ENCODE data around the gene ACTR3. TPM values are rescaled to one million over a fixed set of nuclear protein-coding genes. Genes with fewer than 3 reads are reported as not detected.
"Not testable (repeated sequence)": the region's sequence is repeated elsewhere in the genome, so short reads cannot be mapped to it uniquely, and the experiment has no call there.

Gene ACTR3
- total RNA-seq, 2 donors from 2014 or later = 229 to 267 TPM

DNA sequence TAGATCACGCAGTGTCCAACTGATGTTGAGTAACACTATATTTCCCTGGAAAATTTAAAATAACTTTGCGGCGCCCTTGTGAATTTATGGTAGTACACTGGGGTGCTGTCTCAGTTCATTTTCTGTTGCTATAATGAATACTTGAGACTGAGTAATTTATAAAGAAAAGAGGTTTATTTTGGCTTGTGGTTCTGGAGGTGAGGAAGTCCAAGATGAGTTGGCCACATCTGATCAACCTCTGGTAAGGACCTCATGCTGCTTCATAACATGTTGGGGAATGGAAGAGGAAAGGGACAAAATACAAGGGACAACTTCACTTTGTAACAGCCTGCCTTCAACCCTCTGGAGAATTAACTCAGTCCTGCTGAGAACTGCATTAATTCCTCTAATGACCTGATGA is 36.4 kb downstream of the ACTR3 start:
- peaks cover 13% of the 10 kb centered on the region for H3K36me3 Mint-ChIP-seq (ENCODE audit: low read depth)
- H3K4me3 Mint-ChIP-seq = no peak overlapping the region
- H3K27me3 Mint-ChIP-seq = no peaks in the 10 kb centered on the region
- H3K4me1 Mint-ChIP-seq = peaks cover 15% of the 10 kb centered on the region
- H3K9me3 ChIP-seq (ENCODE audit: control insufficient read depth, low read length, poor library complexity, severe bottlenecking) = no peaks in the 10 kb centered on the region
- DNase-seq = no peak
- H3K27ac Mint-ChIP-seq = no peak overlapping the region
- no peak for ATAC-seq

DNA sequence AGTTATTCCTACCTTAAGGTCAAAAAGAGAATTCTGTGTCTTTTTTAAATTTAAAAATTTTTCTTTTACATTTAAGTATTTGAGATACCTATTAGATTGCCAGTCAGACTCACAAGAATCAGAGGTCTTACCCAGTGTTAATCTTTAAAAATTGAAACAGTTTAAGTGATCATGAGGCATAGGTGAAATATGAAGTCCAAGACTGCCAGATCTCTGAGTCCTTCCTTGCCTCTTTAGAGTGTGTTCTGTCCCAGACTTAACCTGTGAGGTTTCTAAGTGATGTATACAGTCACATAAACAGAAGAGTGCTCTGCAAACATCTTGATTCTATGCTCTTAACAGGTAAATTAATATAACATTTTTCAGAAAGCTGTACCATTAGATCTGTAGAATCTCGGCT is 40.6 kb downstream of the ACTR3 start:
- DNase-seq (no peak), ATAC-seq (no peak)
- no peaks in the 10 kb centered on the region for H3K9me3 ChIP-seq (ENCODE audit: control insufficient read depth, low read length, poor library complexity, severe bottlenecking)
- Mint-ChIP-seq H3K27ac (peak overlapping the region; percentile 61), H3K36me3 (ENCODE audit: low read depth) (peaks cover 13% of the 10 kb centered on the region), H3K4me1 (peaks cover 16% of the 10 kb centered on the region), H3K4me3 (no peak overlapping the region), H3K27me3 (no peaks in the 10 kb centered on the region)

DNA sequence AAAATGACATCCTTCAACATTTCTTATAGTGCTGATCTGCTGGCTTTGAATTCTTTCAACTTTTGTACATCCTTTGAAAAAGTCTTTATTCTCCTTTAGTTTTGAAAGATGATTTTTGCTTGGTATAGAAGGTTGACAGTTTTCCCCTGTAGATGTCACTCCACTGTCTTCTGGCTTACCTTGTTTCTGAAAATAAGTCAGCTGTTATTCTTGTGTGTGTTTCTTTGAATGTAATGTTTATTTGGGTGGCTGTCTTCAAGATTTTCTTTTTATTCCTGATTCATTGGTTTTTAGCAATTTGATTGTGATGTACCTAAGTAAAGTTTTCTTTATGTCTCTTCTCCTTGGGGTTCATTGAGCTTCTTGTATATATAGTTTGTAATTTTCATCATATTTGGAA is 47.6 kb downstream of the ACTR3 start:
- Mint-ChIP-seq H3K27me3 (no peaks in the 10 kb centered on the region), H3K36me3 (ENCODE audit: low read depth) (peaks cover 10% of the 10 kb centered on the region), H3K4me3 (no peak overlapping the region), H3K4me1 (peaks cover 4% of the 10 kb centered on the region), H3K27ac (no peak overlapping the region)
- no peaks in the 10 kb centered on the region for H3K9me3 ChIP-seq (ENCODE audit: control insufficient read depth, low read length, poor library complexity, severe bottlenecking)
- DNase-seq (no peak), ATAC-seq (no peak)

DNA sequence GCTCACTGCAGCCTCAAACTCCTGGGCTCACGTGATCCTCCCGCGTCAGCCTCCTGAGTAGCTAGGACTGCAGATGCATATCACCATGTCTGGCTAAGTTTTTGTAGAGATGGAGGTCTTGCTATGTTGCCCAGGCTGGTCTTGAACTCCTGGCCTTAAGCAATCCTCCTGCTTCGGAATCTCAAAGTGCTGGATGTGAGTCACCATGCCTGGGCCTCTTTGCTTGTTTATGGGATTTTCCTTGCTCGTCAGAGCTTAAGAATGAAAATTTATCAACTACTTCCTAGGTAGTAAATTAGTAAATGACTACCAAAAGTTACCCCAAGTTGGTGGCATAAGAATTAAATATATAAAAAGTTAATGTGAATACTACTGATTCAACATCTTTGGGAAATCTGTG is 51.0 kb downstream of the ACTR3 start:
- ATAC-seq = no peak
- H3K9me3 ChIP-seq (ENCODE audit: control insufficient read depth, low read length, poor library complexity, severe bottlenecking) = no peaks in the 10 kb centered on the region
- Mint-ChIP-seq H3K27ac (no peak overlapping the region), H3K27me3 (no peaks in the 10 kb centered on the region), H3K4me1 (no peaks in the 10 kb centered on the region), H3K4me3 (no peak overlapping the region), H3K36me3 (ENCODE audit: low read depth) (peaks cover 11% of the 10 kb centered on the region)
- no peak for DNase-seq

DNA sequence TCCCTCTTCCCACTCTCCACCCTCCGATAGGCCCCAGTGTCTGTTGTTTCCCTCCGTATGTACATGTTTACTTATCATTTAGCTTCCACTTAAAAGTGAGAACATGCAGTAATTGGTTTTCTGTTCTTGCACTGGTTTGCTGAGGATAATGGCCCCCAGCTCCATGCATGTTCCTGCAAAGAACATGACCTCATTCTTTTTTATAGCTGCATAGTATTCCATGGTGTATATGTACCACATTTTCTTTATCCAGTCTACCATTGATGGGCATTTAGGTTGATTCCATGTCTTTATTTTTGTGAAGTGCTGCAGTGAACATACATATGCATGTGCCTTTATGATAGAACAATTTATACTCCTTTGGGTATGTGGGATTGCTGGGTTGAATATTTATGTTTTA is 55.9 kb downstream of the ACTR3 start:
- not testable (repeated sequence) for ATAC-seq; H3K4me1 Mint-ChIP-seq; H3K9me3 ChIP-seq (ENCODE audit: control insufficient read depth, low read length, poor library complexity, severe bottlenecking); H3K27me3 Mint-ChIP-seq; H3K4me3 Mint-ChIP-seq; DNase-seq; H3K27ac Mint-ChIP-seq
- H3K36me3 Mint-ChIP-seq (ENCODE audit: low read depth) = peaks cover 14% of the 10 kb centered on the region

GRCh38 chr2:113950906-113951305 is 61.0 kb downstream of the ACTR3 start:
- Mint-ChIP-seq H3K4me1 (peaks cover 10% of the 10 kb centered on the region), H3K36me3 (ENCODE audit: low read depth) (peaks cover 16% of the 10 kb centered on the region)
- H3K27ac Mint-ChIP-seq; H3K9me3 ChIP-seq (ENCODE audit: control insufficient read depth, low read length, poor library complexity, severe bottlenecking); DNase-seq; H3K4me3 Mint-ChIP-seq; H3K27me3 Mint-ChIP-seq; ATAC-seq: not testable (repeated sequence)

DNA sequence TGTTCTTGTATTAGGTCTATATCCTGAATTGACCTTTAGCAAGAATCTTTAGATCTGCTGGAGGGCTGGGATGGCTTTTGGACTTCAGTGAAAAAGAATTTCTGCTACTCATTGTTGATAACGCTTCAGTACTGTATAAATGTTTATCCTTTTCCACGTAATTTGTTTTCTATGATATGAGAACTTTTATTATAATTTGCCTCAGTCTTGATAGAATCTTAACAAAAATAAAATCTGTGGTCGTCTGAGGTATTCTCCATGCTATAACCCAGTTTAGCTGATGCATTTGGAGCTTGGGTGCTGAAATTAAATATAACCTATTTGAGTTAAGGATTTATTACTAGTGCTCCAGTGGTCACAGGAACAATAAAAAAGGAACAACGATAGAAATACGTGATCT is 71.1 kb downstream of the ACTR3 start:
- Mint-ChIP-seq H3K4me3 (no peak overlapping the region), H3K27ac (no peak overlapping the region), H3K36me3 (ENCODE audit: low read depth) (no peaks in the 10 kb centered on the region), H3K27me3 (no peaks in the 10 kb centered on the region), H3K4me1 (peaks cover 3% of the 10 kb centered on the region)
- H3K9me3 ChIP-seq (ENCODE audit: control insufficient read depth, low read length, poor library complexity, severe bottlenecking) = no peaks in the 10 kb centered on the region
- ATAC-seq (no peak), DNase-seq (no peak)

- no peaks in the 10 kb centered on the region for H3K27me3 Mint-ChIP-seq
- no peaks in the 10 kb centered on the region for H3K9me3 ChIP-seq (ENCODE audit: control insufficient read depth, low read length, poor library complexity, severe bottlenecking)
- DNase-seq = no peak
- no peaks in the 10 kb centered on the region for H3K36me3 Mint-ChIP-seq (ENCODE audit: low read depth)
- H3K4me1 Mint-ChIP-seq = peaks cover 3% of the 10 kb centered on the region
- no peak for ATAC-seq
- peak overlapping the region; percentile 65 for H3K27ac Mint-ChIP-seq
- no peak overlapping the region for H3K4me3 Mint-ChIP-seq
These were observed 73.0 kb downstream of the ACTR3 start for GRCh38 chr2:113962692-113963480.

GRCh38 chr2:113963965-113964364 is 74.1 kb downstream of the ACTR3 start:
- no peak for DNase-seq
- H3K4me3 Mint-ChIP-seq = no peak overlapping the region
- no peaks in the 10 kb centered on the region for H3K27me3 Mint-ChIP-seq
- H3K36me3 Mint-ChIP-seq (ENCODE audit: low read depth) = no peaks in the 10 kb centered on the region
- peak overlapping the region; percentile 65 for H3K27ac Mint-ChIP-seq
- H3K4me1 Mint-ChIP-seq = peaks cover 3% of the 10 kb centered on the region
- no peak for ATAC-seq
- no peaks in the 10 kb centered on the region for H3K9me3 ChIP-seq (ENCODE audit: control insufficient read depth, low read length, poor library complexity, severe bottlenecking)

- no peaks in the 10 kb centered on the region for H3K9me3 ChIP-seq (ENCODE audit: control insufficient read depth, low read length, poor library complexity, severe bottlenecking)
- Mint-ChIP-seq H3K27me3 (no peaks in the 10 kb centered on the region), H3K27ac (peak overlapping the region; percentile 65), H3K4me1 (peaks cover 3% of the 10 kb centered on the region), H3K36me3 (ENCODE audit: low read depth) (no peaks in the 10 kb centered on the region), H3K4me3 (no peak overlapping the region)
- DNase-seq = no peak
- no peak for ATAC-seq
These were observed 74.5 kb downstream of the ACTR3 start for GRCh38 chr2:113964436-113964835.

DNA sequence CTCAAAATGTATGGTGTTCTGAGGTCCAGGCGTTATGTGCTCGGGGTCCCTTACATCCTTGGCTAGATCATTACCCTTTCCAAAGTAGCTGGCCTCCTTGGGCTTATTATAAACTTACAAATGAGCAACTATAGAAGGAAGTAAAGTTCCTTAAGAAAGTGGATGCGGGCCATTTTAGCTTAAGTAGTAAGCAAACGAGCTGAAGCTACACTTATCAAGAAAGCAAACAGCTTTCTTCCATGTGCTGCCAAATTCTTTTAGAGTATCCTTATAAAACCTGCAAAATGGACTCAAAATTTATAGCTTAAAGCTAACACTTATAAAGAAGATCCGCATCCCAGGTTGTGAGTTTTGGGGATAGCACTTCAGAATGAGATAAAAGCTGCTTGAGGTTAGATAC is 75.3 kb downstream of the ACTR3 start:
- Mint-ChIP-seq H3K27ac (no peak overlapping the region), H3K27me3 (no peaks in the 10 kb centered on the region), H3K36me3 (ENCODE audit: low read depth) (no peaks in the 10 kb centered on the region), H3K4me3 (no peak overlapping the region), H3K4me1 (peaks cover 5% of the 10 kb centered on the region)
- DNase-seq = no peak
- H3K9me3 ChIP-seq (ENCODE audit: control insufficient read depth, low read length, poor library complexity, severe bottlenecking) = no peaks in the 10 kb centered on the region
- no peak for ATAC-seq

DNA sequence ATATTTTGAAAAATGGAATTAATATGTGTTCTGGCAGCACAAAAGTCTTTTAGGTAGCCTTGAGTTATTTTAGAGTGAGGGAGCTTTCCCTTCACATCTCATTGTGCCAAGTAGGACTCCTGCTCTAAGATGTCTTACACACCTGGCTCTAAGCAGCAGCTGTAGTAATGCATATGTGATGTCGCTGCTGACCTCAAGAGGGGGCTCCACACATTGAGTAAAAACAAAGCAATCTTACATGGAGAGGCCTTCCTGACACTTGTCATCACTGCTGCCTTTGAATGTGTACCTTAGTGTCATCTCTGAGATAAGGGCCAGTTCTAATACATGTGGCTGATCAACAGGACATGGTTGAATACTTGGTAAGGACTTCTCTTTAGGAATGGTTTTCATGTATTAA is 75.8 kb downstream of the ACTR3 start:
- Mint-ChIP-seq H3K4me3 (no peak overlapping the region), H3K27me3 (no peaks in the 10 kb centered on the region), H3K4me1 (peaks cover 7% of the 10 kb centered on the region), H3K36me3 (ENCODE audit: low read depth) (no peaks in the 10 kb centered on the region), H3K27ac (no peak overlapping the region)
- ATAC-seq = peak; percentile 81
- peak in 1 of 3 donors; percentile 10 for DNase-seq
- H3K9me3 ChIP-seq (ENCODE audit: control insufficient read depth, low read length, poor library complexity, severe bottlenecking) = no peaks in the 10 kb centered on the region

DNA sequence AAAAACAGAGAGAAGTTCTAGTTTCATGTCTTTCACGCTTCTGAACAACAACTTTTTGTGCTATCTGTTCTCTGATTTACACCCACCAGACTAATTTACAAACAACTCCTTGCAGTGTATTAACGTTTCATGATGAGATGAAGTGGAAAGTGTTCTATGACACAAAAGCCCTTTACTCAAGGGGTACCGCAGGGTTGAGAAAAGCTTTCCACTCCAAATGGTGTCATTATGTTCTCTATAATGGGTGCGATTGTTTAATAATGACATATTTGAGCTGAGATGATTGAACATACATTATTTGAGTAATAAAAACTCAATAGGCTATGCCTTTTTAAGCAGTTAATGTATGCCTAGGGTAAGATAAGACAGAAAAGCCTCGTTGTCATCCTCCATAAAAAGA is 76.3 kb downstream of the ACTR3 start:
- Mint-ChIP-seq H3K4me1 (peaks cover 8% of the 10 kb centered on the region), H3K4me3 (no peak overlapping the region), H3K27me3 (no peaks in the 10 kb centered on the region), H3K27ac (no peak overlapping the region), H3K36me3 (ENCODE audit: low read depth) (no peaks in the 10 kb centered on the region)
- no peaks in the 10 kb centered on the region for H3K9me3 ChIP-seq (ENCODE audit: control insufficient read depth, low read length, poor library complexity, severe bottlenecking)
- DNase-seq = no peak
- ATAC-seq = no peak

- Mint-ChIP-seq H3K27me3 (no peaks in the 10 kb centered on the region), H3K4me3 (no peak overlapping the region), H3K4me1 (peaks cover 9% of the 10 kb centered on the region), H3K27ac (peak overlapping the region; percentile 82), H3K36me3 (ENCODE audit: low read depth) (no peaks in the 10 kb centered on the region)
- H3K9me3 ChIP-seq (ENCODE audit: control insufficient read depth, low read length, poor library complexity, severe bottlenecking) = no peaks in the 10 kb centered on the region
- no peak for DNase-seq
- ATAC-seq = no peak
These were observed 76.9 kb downstream of the ACTR3 start for GRCh38 chr2:113966832-113967231.
